HepG2 (cell line): Measurements from ENCODE around the gene SCRT2. TPM values are rescaled to one million over a fixed set of nuclear protein-coding genes. Genes with fewer than 3 reads are reported as not detected.

Experiments
- ATF7 ChIP-seq, 2 experiments: fragments of 450-650 bp in 1 of 2; sonication (generic) in 1 of 2; formaldehyde crosslinking in 1 of 2; IDR thresholded peaks; 2 replicates each; pipeline versions ENCODE4 v1.4.0 to v1.6.1; 2016 to 2020; ENCODE audit warnings: antibody characterized with exemption in 1 of 2, mild to moderate bottlenecking in 1 of 2, missing genetic modification reagents in 1 of 2
- FOXA3 ChIP-seq: IDR thresholded peaks from 2 replicates; pipeline ENCODE4 v1.6.1; 2016; ENCODE audit warnings: missing genetic modification reagents, missing compliant biosample characterization
- IKZF1 ChIP-seq: fragments of 450-650 bp; IDR thresholded peaks from 2 replicates; pipeline ENCODE4 v1.7.1; 2016
- MIXL1 ChIP-seq: IDR thresholded peaks from 2 replicates; pipeline ENCODE4 v1.6.1; 2016
- NCOA5 ChIP-seq: sonication (generic); formaldehyde crosslinking; IDR thresholded peaks from 2 replicates; pipeline ENCODE4 v1.4.0; 2020; ENCODE audit warnings: missing genetic modification reagents
- PHF8 ChIP-seq: sonication (generic); formaldehyde crosslinking; IDR thresholded peaks from 2 replicates; pipeline ENCODE4 v1.5.0; 2020; ENCODE audit warnings: missing genetic modification reagents
- SMARCE1 ChIP-seq: fragments of 450-650 bp; IDR thresholded peaks from 2 replicates; pipeline ENCODE4 v1.6.1; 2017; ENCODE audit warnings: borderline replicate concordance
- TEAD2 ChIP-seq: sonication (generic); formaldehyde crosslinking; IDR thresholded peaks from 2 replicates; pipeline ENCODE4 v1.9.0; 2021; ENCODE audit warnings: missing genetic modification reagents
- TFE3 ChIP-seq: IDR thresholded peaks from 2 replicates; pipeline ENCODE4 v1.6.1; 2016
- ZNF143 ChIP-seq: sonication (generic); formaldehyde crosslinking; IDR thresholded peaks from 2 replicates; pipeline ENCODE4 v1.4.0; 2020; ENCODE audit warnings: missing genetic modification reagents
- ZNF275 ChIP-seq: sonication (generic); formaldehyde crosslinking; IDR thresholded peaks from 2 replicates; pipeline ENCODE4 v1.8.0; 2022; ENCODE audit warnings: missing genetic modification reagents, mild to moderate bottlenecking, inconsistent platforms, borderline replicate concordance
- ZNF335 ChIP-seq: sonication (generic); formaldehyde crosslinking; IDR thresholded peaks from 2 replicates; pipeline ENCODE4 v1.4.0; 2020; ENCODE audit warnings: missing genetic modification reagents
- ZNF33A ChIP-seq: sonication (generic); formaldehyde crosslinking; IDR thresholded peaks from 2 replicates; pipeline ENCODE4 v1.5.1; 2020; ENCODE audit warnings: missing genetic modification reagents, mild to moderate bottlenecking, moderate library complexity, borderline replicate concordance
- ZNF512B ChIP-seq: sonication (generic); formaldehyde crosslinking; IDR thresholded peaks from 2 replicates; pipeline ENCODE4 v1.5.1; 2020; ENCODE audit warnings: missing genetic modification reagents, mild to moderate bottlenecking, borderline replicate concordance
- ZNF558 ChIP-seq: sonication (generic); formaldehyde crosslinking; IDR thresholded peaks from 2 replicates; pipeline ENCODE4 v1.9.0; 2022; ENCODE audit warnings: mild to moderate bottlenecking, missing genetic modification reagents, borderline replicate concordance
- ZNF674 ChIP-seq: sonication (generic); formaldehyde crosslinking; IDR thresholded peaks from 2 replicates; pipeline ENCODE4 v1.5.0; 2020; ENCODE audit warnings: low read depth, mild to moderate bottlenecking, missing genetic modification reagents
- ZNF768 ChIP-seq: sonication (generic); formaldehyde crosslinking; IDR thresholded peaks from 2 replicates; pipeline ENCODE4 v1.4.0; 2020; ENCODE audit warnings: missing genetic modification reagents
- ZNF770 ChIP-seq: sonication (generic); formaldehyde crosslinking; IDR thresholded peaks from 2 replicates; pipeline ENCODE4 v1.5.0; 2020; ENCODE audit warnings: mild to moderate bottlenecking, missing genetic modification reagents
- polyA plus RNA-seq, 8 experiments: library from polyadenylated mRNA; depleted of rRNA in 3 of 8; stranded (reverse) in 7 of 8; unstranded in 1 of 8; fragments of >200 nt; fragmentation: Illumina TruSeq in 4 of 8; extraction: Trizol in 4 of 8; gene quantifications; 2 replicates each; pipeline versions ENCODE4 v1.2.1 to v1.2.3, GENCODE V29; 2011 to 2016; ENCODE audit warnings: low read depth in 4 of 8, missing spikeins in 1 of 8, mixed read lengths in 1 of 8; ENCODE audit not compliant: insufficient read depth in 1 of 8
- total RNA-seq, 5 experiments: library from RNA; depleted of rRNA; stranded (reverse); fragments of >200 nt; fragmentation: Illumina TruSeq; extraction: Trizol; gene quantifications; 2 replicates each; pipeline ENCODE4 v1.2.3, GENCODE V29; 2016; ENCODE audit warnings: low read depth in 1 of 5

Gene SCRT2
- total and polyA plus RNA-seq, 2 of the 13 experiments (the other 11 are each of a cell fraction or from before 2014, with no cell fraction given) = not detected

- TF ChIP-seq ZNF512B (CRISPR knock-in tag) = no peak
- TF ChIP-seq ATF7 (IDR thresholded peaks at IDR 0.05) = no peak
- peak; percentile 53; the same call in 1 of the 2 replicates for TF ChIP-seq ATF7 (CRISPR knock-in tag; IDR thresholded peaks at IDR 0.05)
- TF ChIP-seq ZNF558 (CRISPR knock-in tag) = no peak
- TF ChIP-seq SMARCE1 = no peak
- no peak for TF ChIP-seq ZNF275
- TF ChIP-seq ZNF768 = no peak
- no peak for TF ChIP-seq ZNF143 (CRISPR knock-in tag)
- no peak for TF ChIP-seq ZNF674 (CRISPR knock-in tag)
- TF ChIP-seq NCOA5 (CRISPR knock-in tag) = no peak
- no peak; the same call in 1 of the 2 replicates for TF ChIP-seq TEAD2 (CRISPR knock-in tag)
- TF ChIP-seq ZNF335 (CRISPR knock-in tag) = no peak
- no peak for TF ChIP-seq IKZF1
- no peak for TF ChIP-seq ZNF33A
- no peak for TF ChIP-seq MIXL1 (CRISPR knock-in tag)
- TF ChIP-seq TFE3 = peak; percentile 33; the same call in 1 of the 2 replicates
- TF ChIP-seq FOXA3 (CRISPR knock-in tag) = 0 out of 2 replicates have a peak, but pooled peaks have one; percentile 4
- no peak for TF ChIP-seq ZNF770 (CRISPR knock-in tag)
- TF ChIP-seq PHF8 = no peak; the same call in 1 of the 2 replicates
Measured at GRCh38 chr20:651713-652614, 23.6 kb downstream of the SCRT2 start (continued).
